ENCODE measurements around the gene TLR6. TPM values are rescaled to one million over a fixed set of nuclear protein-coding genes. Genes with fewer than 3 reads are reported as not detected.

The TLR6 gene
- total RNA-seq, 6 donors from 2014 or later = 3.2 to 10.4 (median 5.8) TPM

GRCh38 chr4:38831653-38832052, 25.0 kb downstream of the TLR6 start:
- H3K9me3 ChIP-seq = peaks cover 3 to 12% (median 6%) of the 10 kb centered on the region in 4 donors
- no peak for DNase-seq
- ATAC-seq (ENCODE audit: low FRiP score in 2 of 2) = no peak
- no peaks in the 10 kb centered on the region for H3K27me3 ChIP-seq
- H3K4me1 ChIP-seq = no peaks in the 10 kb centered on the region
- H3K4me3 ChIP-seq = no peak overlapping the region
- no peak for TF ChIP-seq POLR2A (IDR thresholded peaks at IDR 0.05)
- no peak for TF ChIP-seq EP300 (IDR thresholded peaks at IDR 0.05)
- no peak for TF ChIP-seq POLR2AphosphoS5 (IDR thresholded peaks at IDR 0.05)
- TF ChIP-seq, protein P1, sequence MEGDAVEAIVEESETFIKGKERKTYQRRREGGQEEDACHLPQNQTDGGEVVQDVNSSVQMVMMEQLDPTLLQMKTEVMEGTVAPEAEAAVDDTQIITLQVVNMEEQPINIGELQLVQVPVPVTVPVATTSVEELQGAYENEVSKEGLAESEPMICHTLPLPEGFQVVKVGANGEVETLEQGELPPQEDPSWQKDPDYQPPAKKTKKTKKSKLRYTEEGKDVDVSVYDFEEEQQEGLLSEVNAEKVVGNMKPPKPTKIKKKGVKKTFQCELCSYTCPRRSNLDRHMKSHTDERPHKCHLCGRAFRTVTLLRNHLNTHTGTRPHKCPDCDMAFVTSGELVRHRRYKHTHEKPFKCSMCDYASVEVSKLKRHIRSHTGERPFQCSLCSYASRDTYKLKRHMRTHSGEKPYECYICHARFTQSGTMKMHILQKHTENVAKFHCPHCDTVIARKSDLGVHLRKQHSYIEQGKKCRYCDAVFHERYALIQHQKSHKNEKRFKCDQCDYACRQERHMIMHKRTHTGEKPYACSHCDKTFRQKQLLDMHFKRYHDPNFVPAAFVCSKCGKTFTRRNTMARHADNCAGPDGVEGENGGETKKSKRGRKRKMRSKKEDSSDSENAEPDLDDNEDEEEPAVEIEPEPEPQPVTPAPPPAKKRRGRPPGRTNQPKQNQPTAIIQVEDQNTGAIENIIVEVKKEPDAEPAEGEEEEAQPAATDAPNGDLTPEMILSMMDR (IDR thresholded peaks at IDR 0.05) = no peak
- no peak overlapping the region for H3K27ac ChIP-seq
- no peaks in the 10 kb centered on the region for H3K36me3 ChIP-seq

DNA sequence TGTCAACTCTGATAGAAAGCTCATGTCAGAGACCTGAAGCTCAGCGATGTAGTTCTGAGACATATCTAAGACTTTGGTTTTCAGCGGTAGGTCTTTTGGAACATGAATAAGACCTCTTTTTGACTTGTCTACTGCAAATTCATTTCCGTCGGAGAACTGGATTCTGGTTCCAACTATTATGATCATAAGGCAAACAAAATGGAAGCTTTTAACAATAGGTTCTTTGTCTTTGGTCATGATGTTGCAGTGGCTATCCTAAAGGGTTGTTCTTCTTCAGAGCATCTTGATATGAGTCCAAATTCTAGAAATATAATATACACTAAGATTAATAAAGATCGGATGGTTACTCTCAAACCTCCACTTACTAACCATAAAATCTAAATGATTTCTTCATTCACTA, 27.4 kb downstream of the TLR6 start:
- H3K9me3 ChIP-seq = peaks cover 0 to 2% (median under 1%) of the 10 kb centered on the region in 4 donors
- H3K27ac ChIP-seq = no peak overlapping the region
- no peaks in the 10 kb centered on the region for H3K27me3 ChIP-seq
- H3K36me3 ChIP-seq = no peaks in the 10 kb centered on the region
- WGBS, 2 donors = 95 to 97% methylated on average over 5 of the region's 5 CpGs
- no peaks in the 10 kb centered on the region for H3K4me1 ChIP-seq
- ATAC-seq (ENCODE audit: low FRiP score in 2 of 2) = no peak
- no peak overlapping the region for H3K4me3 ChIP-seq
- TF ChIP-seq, protein P1 (IDR thresholded peaks at IDR 0.05) = no peak
- no peak for TF ChIP-seq POLR2AphosphoS5 (IDR thresholded peaks at IDR 0.05)
- TF ChIP-seq POLR2A (IDR thresholded peaks at IDR 0.05) = no peak
- no peak for TF ChIP-seq EP300 (IDR thresholded peaks at IDR 0.05)
- DNase-seq = no peak

DNA sequence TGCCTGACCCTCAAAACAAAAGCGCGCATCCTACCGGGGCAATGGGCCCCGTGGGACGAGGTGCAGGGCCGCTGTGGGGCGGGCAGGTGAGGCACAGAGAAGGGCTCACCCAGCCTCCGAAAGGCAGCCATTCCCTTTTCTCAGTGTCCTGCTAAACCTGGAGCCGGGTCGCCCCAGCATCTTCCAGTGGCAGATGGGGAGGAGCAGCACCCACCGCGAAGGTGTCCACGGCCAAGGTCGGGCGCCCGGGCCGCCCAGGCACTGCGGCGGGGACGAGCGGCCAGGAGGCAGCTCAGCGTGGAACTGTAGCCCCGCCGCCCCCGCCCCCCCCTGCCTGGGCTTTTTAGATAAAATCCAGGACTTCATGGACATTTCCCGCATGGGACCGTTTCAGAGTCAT, 32.9 kb downstream of the TLR6 start:
- Histone ChIP-seq H3K36me3 (no peaks in the 10 kb centered on the region), H3K4me3 (no peak overlapping the region), H3K27me3 (no peaks in the 10 kb centered on the region), H3K9me3 (no peaks in the 10 kb centered on the region), H3K27ac (no peak overlapping the region), H3K4me1 (no peaks in the 10 kb centered on the region)
- 92 to 94% methylated on average over 12 to 26 of the region's 27 CpGs for WGBS, 2 donors
- ATAC-seq (ENCODE audit: low FRiP score in 2 of 2) (no peak), DNase-seq (peak in 1 of 2 donors; percentile 64)
- no peak for TF ChIP-seq POLR2A (IDR thresholded peaks at IDR 0.05)
- TF ChIP-seq, protein P1 (IDR thresholded peaks at IDR 0.05) = no peak
- TF ChIP-seq POLR2AphosphoS5 (IDR thresholded peaks at IDR 0.05) = no peak
- no peak for TF ChIP-seq EP300 (IDR thresholded peaks at IDR 0.05)

DNA sequence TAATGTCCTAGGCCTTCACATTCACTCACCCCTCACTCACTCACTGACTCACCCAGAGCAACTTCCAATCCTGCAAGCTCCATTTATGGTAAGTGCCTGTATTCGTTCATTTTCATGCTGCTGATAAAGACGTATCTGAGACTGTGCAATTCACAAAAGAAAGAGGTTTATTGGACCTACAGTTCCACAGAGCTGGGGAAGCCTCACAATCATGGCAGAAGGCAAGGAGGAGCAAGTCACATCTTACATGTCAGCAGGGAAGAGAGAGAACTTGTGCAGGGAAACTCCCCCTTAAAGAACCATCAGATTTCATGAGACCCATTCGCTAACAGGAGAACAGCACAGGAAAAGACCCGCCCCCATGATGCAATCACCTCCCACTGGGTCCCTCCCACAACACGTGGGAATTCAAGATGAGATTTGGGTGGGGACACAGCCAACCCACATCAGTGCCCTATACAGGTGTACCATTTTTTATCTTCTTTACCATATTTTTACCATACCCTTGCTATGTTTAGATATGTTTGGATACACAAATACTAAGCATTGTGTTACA, 33.8 kb downstream of the TLR6 start:
- no peak for TF ChIP-seq POLR2A (IDR thresholded peaks at IDR 0.05)
- TF ChIP-seq EP300 (IDR thresholded peaks at IDR 0.05) = no peak
- no peak for TF ChIP-seq POLR2AphosphoS5 (IDR thresholded peaks at IDR 0.05)
- TF ChIP-seq, protein P1 (IDR thresholded peaks at IDR 0.05) = no peak
- 91 to 92% methylated on average over 5 of the region's 5 CpGs for WGBS, 2 donors
- Histone ChIP-seq H3K4me1 (no peaks in the 10 kb centered on the region), H3K9me3 (no peaks in the 10 kb centered on the region), H3K4me3 (no peak overlapping the region), H3K36me3 (no peaks in the 10 kb centered on the region), H3K27me3 (no peaks in the 10 kb centered on the region), H3K27ac (no peak overlapping the region)
- ATAC-seq (ENCODE audit: low FRiP score in 2 of 2) = no peak
- no peak for DNase-seq

DNA sequence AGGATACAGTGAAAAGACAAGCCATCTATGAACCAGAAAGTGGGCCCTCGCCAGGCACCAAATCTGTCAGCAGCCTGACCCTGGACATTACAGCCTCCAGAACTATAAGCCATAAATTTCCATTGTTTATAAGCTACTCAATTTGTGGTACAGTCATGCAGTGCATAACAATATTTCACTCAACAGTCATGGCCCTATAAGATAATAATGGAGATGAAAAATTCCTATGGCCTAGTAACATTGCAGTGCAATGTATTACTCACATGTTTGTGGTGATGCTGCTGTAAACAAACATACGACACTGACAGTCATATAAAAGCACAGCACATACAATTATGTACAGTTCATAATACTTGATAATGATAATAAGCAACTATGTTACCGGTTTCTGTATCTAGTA, 34.9 kb downstream of the TLR6 start:
- no peak for DNase-seq

More for the DNA sequence above, 34.9 kb downstream of the TLR6 start:
- Histone ChIP-seq H3K27me3 (no peaks in the 10 kb centered on the region), H3K9me3 (no peaks in the 10 kb centered on the region), H3K27ac (no peak overlapping the region), H3K36me3 (no peaks in the 10 kb centered on the region), H3K4me3 (no peak overlapping the region), H3K4me1 (no peaks in the 10 kb centered on the region)
- WGBS, 2 donors = 93% methylated on average over 3 of the region's 3 CpGs
- TF ChIP-seq POLR2A (IDR thresholded peaks at IDR 0.05) = no peak
- TF ChIP-seq, protein P1 (IDR thresholded peaks at IDR 0.05) = no peak
- no peak for TF ChIP-seq POLR2AphosphoS5 (IDR thresholded peaks at IDR 0.05)
- no peak for TF ChIP-seq EP300 (IDR thresholded peaks at IDR 0.05)
- no peak for ATAC-seq (ENCODE audit: low FRiP score in 2 of 2)
